GM12878 (cell line): ENCODE results near the gene KCNB1. TPM values are rescaled to one million over a fixed set of nuclear protein-coding genes. Genes with fewer than 3 reads are reported as not detected.

Experiments
- ATAC-seq: fragments of 200-7000 bp; cut with Tn5 transposase; 3 replicates; pipeline ENCODE4 v1.9.1; 2020; ENCODE audit warnings: mild to moderate bottlenecking, moderate library complexity
- BruUV-seq: library from RNA; stranded (reverse); fragments of 400-500 nt; replicated peaks from 2 replicates; lab custom pipeline; 2021; lab: Mats Ljungman, UMichigan
- CTCF ChIA-PET: fragments of 300-600 bp; sonication (Branson Sonifier 250); formaldehyde crosslinking; extraction: SDS; loops from one replicate; lab custom pipeline; 2021; ENCODE audit warnings: inconsistent platforms; lab: Yijun Ruan, JAX
- POLR2A ChIA-PET: fragments of 350-600 bp; formaldehyde crosslinking; extraction: SDS; loops from one replicate; lab custom pipeline; 2021; ENCODE audit warnings: inconsistent platforms; lab: Charles Lee
- RAD21 ChIA-PET: fragments of 300-600 bp; sonication (Branson Sonifier 250); formaldehyde crosslinking; loops from one replicate; lab custom pipeline; 2023; ENCODE audit warnings: antibody characterized with exemption; ENCODE audit not compliant: unreplicated experiment; lab: Charles Lee
- SMC1A ChIA-PET: fragments of 300-600 bp; sonication (Branson Sonifier 250); formaldehyde crosslinking; loops from one replicate; lab custom pipeline; 2023; ENCODE audit not compliant: unreplicated experiment, uncharacterized antibody; lab: Charles Lee
- DNase-seq: peaks from one replicate; pipeline ENCODE4 v3.0.0-alpha.2; 2011; ENCODE audit warnings: low read depth, low spot score
- FAIRE-seq: peaks from 3 replicates; lab custom pipeline; 2011; peaks lifted over from hg19 to GRCh38; lab: Jason Lieb, UNC
- H2AFZ ChIP-seq: 2 replicates; pipeline ENCODE4 v1.6.0; 2011; ENCODE audit warnings: low read depth, low read length, control low read depth; ENCODE audit not compliant: control insufficient read depth
- H3K27ac ChIP-seq: 2 replicates; pipeline ENCODE4 v1.5.1; 2011; ENCODE audit warnings: control low read depth; ENCODE audit not compliant: control insufficient read depth, insufficient read depth
- H3K27me3 ChIP-seq, 2 experiments: replicated peaks in 1 of 2; 2 replicates each; pipeline versions ENCODE4 v1.6.0 to v1.6.1; 2011; ENCODE audit warnings: low read length in 1 of 2; ENCODE audit not compliant: control insufficient read depth in 2 of 2, insufficient read depth in 2 of 2
- H3K36me3 ChIP-seq, 2 experiments: 2 replicates each; pipeline ENCODE4 v1.5.1; 2011; ENCODE audit warnings: low read length in 1 of 2; ENCODE audit not compliant: control insufficient read depth in 2 of 2, insufficient read depth in 2 of 2
- H3K4me1 ChIP-seq: 2 replicates; pipeline ENCODE4 v1.6.1; 2011; ENCODE audit warnings: mild to moderate bottlenecking, low read length, moderate library complexity, mixed read lengths; ENCODE audit not compliant: control insufficient read depth, insufficient read depth
- H3K4me2 ChIP-seq: 2 replicates; pipeline ENCODE4 v1.6.0; 2011; ENCODE audit warnings: control low read depth; ENCODE audit not compliant: control insufficient read depth, insufficient read depth
- H3K4me3 ChIP-seq: fragments of 200-600 bp; sonication (generic); 2 replicates; pipeline ENCODE4 v1.5.1; 2016
- H3K79me2 ChIP-seq: 2 replicates; pipeline ENCODE4 v1.6.0; 2011; ENCODE audit warnings: low read length; ENCODE audit not compliant: control insufficient read depth, insufficient read depth
- H3K9ac ChIP-seq: 2 replicates; pipeline ENCODE4 v1.8.0; 2011; ENCODE audit warnings: low read length, control low read depth, mixed read lengths; ENCODE audit not compliant: control insufficient read depth, insufficient read depth
- H3K9me3 ChIP-seq: replicated peaks from 3 replicates; pipeline ENCODE4 v1.5.1; 2011; ENCODE audit warnings: mild to moderate bottlenecking, low read length; ENCODE audit not compliant: control insufficient read depth, insufficient read depth
- H4K20me1 ChIP-seq: 2 replicates; pipeline ENCODE4 v1.6.0; 2011; ENCODE audit not compliant: control insufficient read depth, insufficient read depth
- ASH2L ChIP-seq: fragments of 300-600, 200-600 bp; sonication (generic); IDR thresholded peaks from 2 replicates; pipeline ENCODE4 v1.6.1; 2017; ENCODE audit warnings: low read depth, mild to moderate bottlenecking, borderline replicate concordance
- BCLAF1 ChIP-seq: fragments of 450-650 bp; IDR thresholded peaks from 2 replicates; pipeline ENCODE4 v1.6.1; 2017; ENCODE audit warnings: antibody characterized with exemption, mild to moderate bottlenecking, moderate library complexity
- BRCA1 ChIP-seq: IDR thresholded peaks from 2 replicates; pipeline ENCODE4 v1.6.1; 2011; ENCODE audit warnings: low read depth, low read length, improper control_type of control experiment
- HDAC6 ChIP-seq: fragments of 200-600 bp; sonication (generic); IDR thresholded peaks from one replicate; pipeline ENCODE4 v1.8.0; 2017; ENCODE audit warnings: antibody characterized with exemption; ENCODE audit not compliant: unreplicated experiment
- IRF3 ChIP-seq: fragments of 450-650 bp; IDR thresholded peaks from 2 replicates; pipeline ENCODE4 v1.6.1; 2014; ENCODE audit warnings: mild to moderate bottlenecking
- NR2F1 ChIP-seq: fragments of 450-650 bp; conservative IDR thresholded peaks from 2 replicates; pipeline ENCODE4 v1.6.1; 2017; ENCODE audit warnings: mild to moderate bottlenecking
- POLR2AphosphoS5 ChIP-seq: IDR thresholded peaks from 2 replicates; pipeline ENCODE4 v1.6.1; 2011; ENCODE audit warnings: mild to moderate bottlenecking, low read length, inconsistent platforms
- RCOR1 ChIP-seq: conservative IDR thresholded peaks from 2 replicates; pipeline ENCODE4 v1.6.1; 2012; ENCODE audit warnings: low read depth, low read length, improper control_type of control experiment
- RFX5 ChIP-seq: IDR thresholded peaks from 2 replicates; pipeline ENCODE4 v1.6.1; 2011; ENCODE audit warnings: low read depth, low read length, improper control_type of control experiment
- SIX5 ChIP-seq: IDR thresholded peaks from 2 replicates; pipeline ENCODE4 v1.6.1; 2011; ENCODE audit warnings: mild to moderate bottlenecking, low read depth, low read length, moderate library complexity; ENCODE audit not compliant: severe bottlenecking
- SMC3 ChIP-seq: IDR thresholded peaks from 2 replicates; pipeline ENCODE4 v1.6.1; 2011; ENCODE audit warnings: low read length, improper control_type of control experiment, borderline replicate concordance
- SRF ChIP-seq, 2 experiments: IDR thresholded peaks; 2 replicates each; pipeline ENCODE4 v1.6.1; 2011; ENCODE audit warnings: low read depth in 2 of 2, low read length in 2 of 2, mild to moderate bottlenecking in 1 of 2, moderate library complexity in 1 of 2
- STAT1 ChIP-seq: fragments of 450-650 bp; conservative IDR thresholded peaks from 2 replicates; pipeline ENCODE4 v1.6.1; 2014; ENCODE audit warnings: antibody characterized with exemption, mild to moderate bottlenecking
- SUZ12 ChIP-seq: fragments of 200-600 bp; sonication (generic); IDR thresholded peaks from one replicate; pipeline ENCODE4 v1.6.1; 2018; ENCODE audit warnings: antibody characterized with exemption, mild to moderate bottlenecking; ENCODE audit not compliant: unreplicated experiment
- WRNIP1 ChIP-seq: IDR thresholded peaks from 2 replicates; pipeline ENCODE4 v1.6.1; 2011; ENCODE audit warnings: low read depth, low read length, improper control_type of control experiment, borderline replicate concordance
- WGBS: methylation state at CpG from one replicate; pipeline ENCODE4 v1.1.6; 2016; ENCODE audit warnings: low lambda C conversion rate; ENCODE audit not compliant: insufficient replicate concordance, insufficient coverage; ENCODE audit errors: missing lambda C conversion rate; 5-methylcytosine and 5-hydroxymethylcytosine counted together
- in situ Hi-C: fragments of 300-500 bp; cut with MboI; formaldehyde crosslinking; loops from 9 replicates; pipeline ENCODE4 v1.14.3; 2018; ENCODE audit warnings: mixed read lengths
- intact Hi-C: fragments of 100-400 bp; cut with micrococcal nuclease; formaldehyde crosslinking; loops from one replicate; pipeline ENCODE4 v1.14.2; 2022; ENCODE audit not compliant: unreplicated experiment
- polyA plus RNA-seq, 11 experiments: library from polyadenylated mRNA; depleted of rRNA in 4 of 11; unstranded in 6 of 11; stranded (reverse) in 5 of 11; fragments of >200 nt; fragmentation: Nextera tagmentation in 4 of 11; fragmentation: Illumina TruSeq in 1 of 11; extraction: Ambion mirVana in 4 of 11; extraction: Trizol in 1 of 11; gene quantifications; 1 replicate in 1 of 11; 2 replicates in 10 of 11; pipeline versions ENCODE4 v1.2.1 to v1.2.3, GENCODE V29; 2011 to 2016; ENCODE audit warnings: inconsistent platforms in 2 of 11, missing spikeins in 2 of 11, low read depth in 1 of 11
- total RNA-seq, 4 experiments: library from RNA; depleted of rRNA in 3 of 4; stranded (reverse); fragments of >200 nt in 3 of 4; fragmentation: Illumina TruSeq in 1 of 4; extraction: Trizol in 1 of 4; gene quantifications; 2 replicates each; pipeline versions ENCODE4 v1.2.1 to v1.2.3, GENCODE V29; 2013 to 2021

KCNB1 gene
- total and polyA plus RNA-seq, 10 of the 15 experiments (the other 5 are each of a cell fraction or from before 2014, with no cell fraction given), result 0.02 to 0.08 (median 0.03) TPM; not detected in 7

GRCh38 chr20:49387581-49387939, 94.9 kb downstream of the KCNB1 start:
- no peak for TF ChIP-seq RFX5
- TF ChIP-seq RCOR1, result no peak
- no peak for TF ChIP-seq NR2F1
- Histone ChIP-seq H2AFZ (no peak overlapping the region), H3K4me1 (no peaks in the 10 kb centered on the region), H3K79me2 (no peaks in the 10 kb centered on the region), H3K27ac (no peak overlapping the region), H3K27me3 (peaks cover 0 to 6% of the 10 kb centered on the region in 2 experiments; a peak in 2 of 4 replicates), H4K20me1 (no peaks in the 10 kb centered on the region), H3K36me3 (no peaks in the 10 kb centered on the region), H3K9me3 (no peaks in the 10 kb centered on the region), H3K4me3 (no peak overlapping the region), H3K4me2 (no peak overlapping the region), H3K9ac (no peak overlapping the region)
- no peak for FAIRE-seq
- SMC1A ChIA-PET, result no interaction called here
- DNase-seq, result no peak
- ATAC-seq, result no peak
- CTCF ChIA-PET, result no interaction called here
- WGBS, result 75% methylated on average over 4 of the region's 4 CpGs
- intact Hi-C loops, result no loop called here
- in situ Hi-C loops, result no loop called here
- RAD21 ChIA-PET, result no interaction called here
- BruUV-seq, result no TSS peak
- POLR2A ChIA-PET, result no interaction called here

GRCh38 chr20:49386848-49387580, 95.5 kb downstream of the KCNB1 start:
- 43% methylated on average over 6 of the region's 6 CpGs for WGBS
- RAD21 ChIA-PET, result no interaction called here
- no TSS peak for BruUV-seq
- no peak for TF ChIP-seq SUZ12
- no peak for TF ChIP-seq STAT1
- no peak for TF ChIP-seq SMC3
- TF ChIP-seq SIX5, result no peak
- TF ChIP-seq WRNIP1, result no peak
- no peak for TF ChIP-seq POLR2AphosphoS5
- no peak for TF ChIP-seq ASH2L
- no peak for TF ChIP-seq BRCA1
- TF ChIP-seq HDAC6, result no peak
- TF ChIP-seq BCLAF1, result no peak
- no peak for TF ChIP-seq SRF (IDR thresholded peaks at IDR 0.05; ENCODE audit: low read depth in 2 of 2, low read length in 2 of 2)
- no peak for TF ChIP-seq IRF3

More at GRCh38 chr20:49386848-49387580, 95.5 kb downstream of the KCNB1 start:
- in situ Hi-C loops, result no loop called here
- intact Hi-C loops, result no loop called here
- Histone ChIP-seq H3K9me3 (no peaks in the 10 kb centered on the region), H3K27ac (no peak overlapping the region), H3K27me3 (peaks cover 0 to 6% of the 10 kb centered on the region in 2 experiments; a peak in 2 of 4 replicates), H3K4me2 (no peak overlapping the region), H4K20me1 (no peaks in the 10 kb centered on the region), H3K9ac (no peak overlapping the region), H2AFZ (no peak overlapping the region), H3K79me2 (no peaks in the 10 kb centered on the region), H3K4me1 (no peaks in the 10 kb centered on the region), H3K4me3 (no peak overlapping the region), H3K36me3 (no peaks in the 10 kb centered on the region)
- SMC1A ChIA-PET, result no interaction called here
- POLR2A ChIA-PET, result interaction anchor here (0.7 kb wide), 1 partner anchor 29 kb away, joined by 7 read pairs; no protein-coding TSS in a partner anchor
- ATAC-seq (no peak), FAIRE-seq (no peak), DNase-seq (no peak)
- CTCF ChIA-PET, result no interaction called here
